GM19025 (cell line): ENCODE results near the gene ZCCHC10.
"Not testable (repeated sequence)": the region's sequence is repeated elsewhere in the genome, so short reads cannot be mapped to it uniquely, and the experiment has no call there.

Source experiments
- ATAC-seq: cut with Tn5 transposase; IDR thresholded peaks from one replicate; pipeline ENCODE4 v1.9.1; 2021; ENCODE audit warnings: mild to moderate bottlenecking, low read depth, moderate library complexity; ENCODE audit not compliant: unreplicated experiment

The ZCCHC10 gene

DNA sequence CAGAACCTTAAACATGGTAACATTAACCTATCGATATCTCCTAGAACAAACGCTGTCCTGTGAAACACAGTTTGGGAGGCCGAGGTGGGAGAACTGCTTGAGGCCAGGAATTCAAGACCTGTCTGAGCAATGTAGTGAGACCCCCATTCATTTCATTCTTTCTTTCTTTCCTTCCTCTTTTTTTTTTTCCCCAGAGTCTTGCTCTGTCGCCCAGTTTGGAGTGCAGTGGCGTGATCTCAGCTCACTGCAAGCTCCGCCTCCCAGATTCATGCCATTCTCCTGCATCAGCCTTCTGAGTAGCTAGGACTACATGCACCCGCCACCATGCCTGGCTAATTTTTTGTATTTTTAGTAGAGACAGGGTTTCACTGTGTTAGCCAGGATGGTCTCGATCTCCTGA, 20.2 kb upstream of the ZCCHC10 start:
- ATAC-seq: not testable (repeated sequence)

DNA sequence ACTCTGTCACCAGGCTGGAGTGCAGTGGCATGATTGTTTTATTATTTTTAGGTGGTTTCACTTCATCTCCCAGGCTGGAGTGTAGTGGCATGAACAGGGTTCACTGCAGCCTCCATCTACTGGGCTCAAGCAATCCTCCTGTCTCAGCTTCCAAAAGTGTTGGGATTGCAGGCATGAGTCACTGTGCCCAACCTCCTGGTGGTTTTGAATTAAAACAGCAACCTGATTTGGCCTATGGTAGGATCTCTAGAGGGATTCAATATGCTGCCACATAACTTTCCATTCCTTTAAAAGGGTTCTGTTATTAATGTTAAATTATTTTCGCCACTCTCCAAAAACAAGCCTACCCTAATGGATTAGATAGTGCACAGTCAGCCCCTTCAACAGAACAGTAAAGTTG, 15.6 kb upstream of the ZCCHC10 start:
- no peak for ATAC-seq

DNA sequence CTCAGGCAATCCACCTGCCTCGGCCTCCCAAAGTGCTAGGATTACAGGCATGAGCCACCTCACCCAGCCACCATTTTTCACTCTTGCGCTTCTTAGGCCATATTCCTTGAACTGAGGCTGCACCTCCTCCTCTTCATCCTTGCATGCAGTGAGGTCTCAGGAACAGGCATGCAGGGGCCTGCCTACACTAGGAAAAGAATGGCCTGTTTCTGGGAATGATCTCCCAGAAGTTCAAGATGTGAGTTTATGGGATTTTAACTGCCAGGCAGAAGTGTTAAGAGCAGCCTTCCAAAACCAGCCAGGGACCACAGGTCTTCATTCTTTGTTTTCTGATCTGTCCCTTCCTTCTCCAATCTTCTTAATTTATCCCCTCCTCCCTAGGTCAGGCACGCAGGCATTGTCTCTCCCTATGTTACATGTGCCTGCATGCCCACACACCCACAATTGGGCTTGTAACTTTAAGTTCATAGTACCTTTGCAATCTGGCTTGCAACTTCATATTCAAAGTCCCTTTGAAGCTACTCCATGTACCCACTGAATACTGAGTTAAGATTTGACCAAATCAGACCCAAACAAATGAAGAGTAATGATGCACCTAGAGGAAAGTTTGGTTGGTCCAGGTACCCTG, 14.9 kb upstream of the ZCCHC10 start:
- ATAC-seq: no peak

DNA sequence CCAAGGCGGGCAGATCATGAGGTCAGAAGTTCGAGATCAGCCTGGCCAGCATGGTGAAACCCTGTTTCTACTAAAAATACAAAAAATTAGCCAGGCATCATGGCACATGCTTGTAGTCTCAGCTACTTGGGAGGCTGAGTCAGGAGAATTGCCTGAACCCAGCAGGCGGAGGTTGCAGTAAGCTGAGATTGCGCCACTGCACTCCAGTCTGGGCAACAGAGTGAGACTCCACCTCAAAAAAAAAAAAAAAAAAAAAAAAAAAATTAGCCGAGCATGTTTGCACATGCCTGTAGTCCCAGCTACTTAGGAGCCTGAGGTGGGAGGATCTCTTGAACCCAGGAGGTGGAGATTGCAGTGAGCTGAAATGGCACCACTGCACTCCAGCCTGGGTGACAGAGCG, 10.3 kb upstream of the ZCCHC10 start:
- not testable (repeated sequence) for ATAC-seq

DNA sequence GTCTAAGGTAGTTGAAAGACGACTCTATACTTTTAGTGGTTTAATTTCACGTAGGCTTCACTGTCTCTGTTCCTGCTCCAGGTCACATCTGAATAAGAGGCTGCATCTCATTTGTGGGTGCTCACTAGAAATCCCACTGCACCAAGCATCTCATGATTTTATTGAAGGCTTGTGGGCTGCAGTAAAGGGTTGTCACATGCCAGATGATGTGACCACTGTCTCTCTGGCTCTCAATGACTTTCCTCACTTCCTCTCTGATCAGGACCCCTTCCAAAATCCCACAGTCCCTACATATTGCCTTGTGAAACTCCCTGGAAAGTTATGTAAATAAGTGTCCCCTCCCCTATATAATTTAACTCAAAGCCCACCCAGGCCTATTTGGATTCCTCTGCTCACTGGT, 8.9 kb upstream of the ZCCHC10 start:
- no peak for ATAC-seq

DNA sequence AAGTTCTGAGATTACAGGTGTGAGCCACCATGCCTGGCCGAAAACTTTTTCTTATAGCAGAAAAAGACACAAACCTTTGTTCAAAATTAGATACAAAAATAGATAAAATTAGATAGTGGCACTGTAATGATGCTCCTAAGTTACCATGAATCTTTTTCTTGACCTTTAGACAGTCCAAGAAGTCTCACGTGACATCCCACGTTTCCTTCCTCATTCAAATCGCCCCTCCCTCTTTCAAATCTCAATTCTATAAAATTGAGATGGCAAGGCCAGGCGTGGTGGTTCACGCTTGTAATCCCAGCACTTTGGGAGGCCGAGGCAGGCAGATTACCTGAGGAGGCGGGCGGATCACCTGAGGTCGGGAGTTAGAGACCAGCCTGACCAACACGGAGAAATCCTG, 7.7 kb upstream of the ZCCHC10 start:
- ATAC-seq: no peak

DNA sequence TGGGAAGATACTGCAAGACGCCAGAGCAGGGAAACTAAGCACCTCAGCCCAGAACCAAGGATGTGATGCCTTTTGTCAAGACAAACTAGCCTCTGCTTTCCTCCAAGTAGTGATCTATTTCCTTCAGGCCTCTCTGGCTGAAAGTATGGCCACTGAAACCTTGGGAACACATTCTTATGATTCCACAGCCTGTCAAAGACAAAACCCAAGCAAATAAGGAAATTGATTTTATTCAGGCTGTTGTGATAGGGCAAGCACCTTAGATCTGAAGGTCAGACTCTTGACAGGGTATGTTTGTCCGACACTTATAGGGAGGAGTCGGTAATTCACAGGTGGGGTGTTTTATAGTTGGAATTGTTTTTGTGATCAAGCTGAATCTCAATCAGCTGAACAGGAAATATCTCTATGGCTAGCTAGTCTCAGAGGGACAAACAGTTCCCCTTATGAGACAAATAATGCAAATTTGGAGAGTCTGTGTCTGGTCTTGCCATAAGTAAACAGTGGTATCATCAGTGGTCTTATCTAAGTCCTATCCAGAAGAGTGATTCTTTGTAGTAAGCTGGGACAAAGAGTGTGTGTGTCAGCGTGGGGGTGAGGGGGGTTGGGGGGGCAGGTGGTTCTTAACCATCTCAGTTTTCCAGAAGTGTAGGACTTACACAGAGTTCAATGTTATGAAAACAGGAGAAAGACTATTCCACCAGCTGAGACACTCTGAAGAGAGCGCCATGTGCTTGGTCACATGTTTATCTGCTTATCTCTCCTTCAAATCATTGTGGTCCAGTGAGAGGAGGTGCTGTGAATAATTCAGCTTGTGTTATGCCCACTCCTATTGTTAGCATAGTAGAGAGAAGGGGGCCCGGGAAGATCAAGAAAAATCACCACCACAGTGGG, 6.7 kb upstream of the ZCCHC10 start:
- no peak for ATAC-seq

DNA sequence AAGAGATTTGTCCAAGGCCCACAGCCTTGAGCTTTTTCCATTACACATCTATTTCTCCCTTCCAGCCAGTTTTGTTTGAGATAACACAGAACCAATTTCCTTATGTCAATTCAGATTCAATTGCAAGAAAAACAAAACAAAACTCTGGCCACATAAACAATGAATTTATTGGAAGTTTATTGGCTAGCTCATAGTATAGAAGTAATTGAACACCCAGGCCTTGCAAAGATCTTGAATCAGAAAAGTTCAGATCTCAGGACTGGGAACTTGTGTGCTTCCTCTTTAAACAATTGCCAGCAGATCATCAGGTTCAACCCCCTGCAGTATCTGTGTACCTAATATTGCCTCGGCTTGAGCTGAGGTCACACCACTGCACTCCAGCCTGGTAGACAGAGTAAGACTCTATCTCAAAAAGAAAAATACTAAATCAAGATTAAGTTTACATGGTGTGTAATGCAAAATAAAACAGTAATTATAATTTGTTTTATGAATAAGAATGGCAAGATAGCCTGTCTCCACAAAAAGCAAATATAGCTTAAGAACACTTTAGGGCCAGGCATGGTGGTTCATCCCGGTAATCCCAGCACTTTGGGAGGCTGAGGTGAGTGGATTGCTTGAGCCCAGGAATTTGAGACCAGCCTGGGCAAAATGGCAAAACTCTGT, 4.1 kb upstream of the ZCCHC10 start:
- ATAC-seq: no peak

DNA sequence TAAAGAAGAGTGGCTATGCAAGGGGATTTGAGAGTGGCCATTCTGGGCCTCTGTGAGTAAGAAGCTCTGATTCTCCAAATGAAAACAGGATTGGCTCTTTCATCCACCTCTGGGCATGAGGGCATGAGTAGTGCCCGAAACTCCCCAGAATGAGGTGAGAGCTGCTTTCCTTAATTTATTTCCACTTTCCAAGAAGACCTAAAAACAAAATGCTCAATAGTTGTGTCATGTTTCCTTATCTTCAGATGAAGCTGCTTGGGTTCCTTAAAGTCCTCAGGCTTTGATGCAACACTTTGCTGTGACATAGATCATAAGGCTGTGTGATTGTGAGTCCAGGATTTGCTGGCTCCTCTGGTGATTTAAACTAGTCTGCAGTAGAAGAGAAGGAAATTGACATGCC, 3.1 kb upstream of the ZCCHC10 start:
- ATAC-seq: no peak

DNA sequence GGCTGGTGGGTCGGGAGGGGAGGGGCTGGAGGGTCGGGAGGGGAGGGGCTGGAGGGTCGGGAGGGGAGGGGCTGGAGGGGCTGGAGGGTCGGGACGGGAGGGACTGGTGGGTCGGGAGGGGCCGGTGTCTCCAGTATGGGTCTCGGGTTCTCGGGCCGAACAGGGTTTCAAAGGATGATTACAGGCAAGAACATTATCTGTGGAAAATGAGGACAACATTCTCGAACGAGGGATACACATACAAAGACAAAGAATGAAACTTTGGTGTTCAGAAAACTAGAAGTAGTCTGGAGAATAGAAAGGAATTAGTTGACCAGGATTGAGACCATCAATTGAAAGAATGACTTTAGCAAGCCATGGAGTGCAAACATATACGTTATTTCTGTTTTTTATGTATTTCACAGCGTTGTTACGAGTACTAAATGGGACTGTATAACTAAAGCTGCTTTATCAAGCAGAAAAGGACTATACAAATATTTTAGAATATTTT, 360 bp upstream of the ZCCHC10 start:
- no peak for ATAC-seq

DNA sequence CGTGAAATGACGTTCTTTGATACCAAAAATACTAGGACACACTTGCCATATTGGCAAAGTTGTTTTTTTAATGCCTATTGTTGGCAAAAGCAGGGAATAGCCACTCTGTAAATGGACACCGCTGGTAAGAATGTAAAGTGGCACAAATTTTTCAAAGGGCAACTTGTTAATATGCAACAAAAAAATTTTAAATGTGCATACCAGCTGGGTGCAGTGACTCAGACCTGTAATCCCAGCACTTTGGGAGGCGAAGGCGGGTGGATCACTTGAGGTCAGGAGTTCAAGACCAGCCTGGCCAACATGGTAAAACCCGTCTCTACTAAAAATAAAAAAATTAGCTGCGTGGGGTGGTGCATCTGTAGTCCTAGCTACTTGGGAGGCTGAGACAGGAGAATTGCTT, 6.9 kb downstream of the ZCCHC10 start:
- not testable (repeated sequence) for ATAC-seq

DNA sequence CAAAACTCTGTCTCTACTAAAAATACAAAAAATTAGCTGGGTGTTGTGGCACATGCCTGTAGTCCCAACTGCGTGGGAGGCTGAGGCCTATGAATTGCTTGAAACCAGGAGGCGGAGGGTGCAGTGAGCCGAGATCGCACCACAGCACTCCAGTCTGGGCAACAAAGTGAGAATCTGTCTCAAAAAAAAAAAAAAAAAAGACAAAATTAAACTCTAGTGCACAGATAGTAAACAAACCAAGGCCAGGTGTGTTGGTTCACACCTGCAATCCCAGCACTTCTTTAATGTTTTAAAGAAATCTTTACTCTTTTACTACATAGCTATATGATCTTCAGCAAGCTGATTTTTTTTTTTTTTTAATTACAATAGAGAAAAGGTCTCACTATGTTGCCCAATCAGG, 8.4 kb downstream of the ZCCHC10 start:
- no peak for ATAC-seq

DNA sequence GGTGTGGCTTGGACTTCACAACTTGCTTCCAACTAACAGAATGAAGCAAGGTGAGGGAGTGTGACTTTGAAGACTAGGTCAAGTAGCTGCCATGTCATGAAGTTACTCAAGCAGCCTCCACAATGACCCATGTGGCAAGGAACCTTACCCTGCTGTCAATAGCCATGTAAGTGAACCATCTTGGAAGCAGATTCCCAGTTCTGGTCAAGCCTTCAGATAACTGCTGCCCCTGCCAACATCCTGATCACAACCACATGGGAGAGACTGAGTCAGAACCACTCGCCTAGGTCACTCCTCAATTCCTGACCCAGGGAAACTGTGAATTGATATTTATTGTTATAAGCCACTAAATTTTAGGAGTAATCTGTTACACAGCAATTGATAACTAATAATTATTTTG, 10.9 kb downstream of the ZCCHC10 start:
- ATAC-seq: no peak

DNA sequence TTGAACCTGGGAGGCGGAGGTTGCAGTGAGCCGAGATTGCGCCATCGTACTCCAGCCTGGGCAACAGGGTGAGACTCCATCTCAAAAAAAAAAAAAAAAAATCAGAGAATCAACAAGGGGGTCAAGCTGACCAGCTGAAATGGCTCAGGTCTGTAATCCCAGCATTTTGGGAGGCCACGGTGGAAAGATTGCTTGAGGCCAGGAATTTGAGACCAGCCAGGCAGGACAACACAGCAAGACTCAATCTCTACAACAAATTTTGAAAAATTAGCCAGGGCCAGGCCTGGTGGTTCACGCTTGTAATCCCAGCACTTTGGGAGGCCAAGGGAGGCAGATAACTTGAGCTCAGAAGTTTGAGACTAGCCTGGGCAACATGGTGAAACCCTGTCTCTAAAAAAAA, 17.9 kb downstream of the ZCCHC10 start:
- not testable (repeated sequence) for ATAC-seq

DNA sequence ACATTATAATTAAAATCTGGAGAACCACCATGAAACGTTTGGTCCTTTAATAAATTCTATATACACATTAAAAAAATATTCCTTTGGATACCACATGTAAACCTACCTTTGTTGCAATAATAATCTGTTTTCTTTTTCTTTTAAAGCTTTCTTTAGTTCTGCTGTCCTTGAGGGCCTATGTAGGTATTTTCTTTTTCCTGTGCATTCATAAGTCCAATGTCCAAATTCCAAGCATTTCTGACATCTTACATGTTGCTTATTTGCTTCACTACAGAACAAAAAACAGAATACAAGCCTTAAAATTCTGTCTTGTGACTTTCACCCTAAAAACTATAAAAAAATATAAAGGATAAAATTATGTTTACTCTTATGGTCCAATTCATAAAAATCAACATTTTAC, 19.7 kb downstream of the ZCCHC10 start:
- ATAC-seq: no peak

DNA sequence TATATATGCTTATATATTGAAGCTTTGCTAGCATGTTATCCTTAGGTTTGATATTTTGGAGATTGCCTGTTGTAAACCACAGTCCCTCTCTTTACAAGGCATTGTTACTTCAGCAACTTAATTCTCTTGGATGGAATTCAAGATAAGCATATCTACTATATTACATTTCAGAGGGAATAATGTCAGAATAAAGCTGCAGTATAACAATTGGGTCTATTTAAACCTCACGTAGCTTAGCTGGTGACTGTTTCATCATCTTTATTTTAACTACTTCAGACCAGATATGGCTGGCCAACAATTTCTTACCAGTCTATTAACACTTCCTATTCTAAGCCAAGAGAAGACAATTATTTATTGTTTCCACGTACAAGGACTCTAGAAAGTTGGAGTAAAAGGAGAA, 27.1 kb downstream of the ZCCHC10 start:
- ATAC-seq: no peak

DNA sequence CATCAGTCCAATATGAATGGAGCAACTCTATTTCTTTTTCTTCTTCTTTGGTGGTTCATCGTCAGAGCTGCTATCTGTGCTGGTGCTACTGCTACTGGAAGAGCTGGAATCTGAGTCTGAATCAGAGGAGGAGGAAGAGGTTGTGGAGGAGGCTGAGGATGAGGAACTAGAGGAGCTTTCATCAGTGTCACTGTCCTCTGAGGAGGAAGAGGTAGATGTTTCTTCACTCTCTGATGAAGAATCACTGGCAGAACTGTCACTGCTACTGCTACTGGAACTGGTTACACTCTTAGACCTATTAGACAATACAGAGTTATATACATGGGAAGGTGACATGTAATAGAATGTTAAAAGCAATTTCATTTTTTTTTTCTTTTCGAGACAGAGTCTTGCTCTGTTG, 27.8 kb downstream of the ZCCHC10 start:
- ATAC-seq: no peak

DNA sequence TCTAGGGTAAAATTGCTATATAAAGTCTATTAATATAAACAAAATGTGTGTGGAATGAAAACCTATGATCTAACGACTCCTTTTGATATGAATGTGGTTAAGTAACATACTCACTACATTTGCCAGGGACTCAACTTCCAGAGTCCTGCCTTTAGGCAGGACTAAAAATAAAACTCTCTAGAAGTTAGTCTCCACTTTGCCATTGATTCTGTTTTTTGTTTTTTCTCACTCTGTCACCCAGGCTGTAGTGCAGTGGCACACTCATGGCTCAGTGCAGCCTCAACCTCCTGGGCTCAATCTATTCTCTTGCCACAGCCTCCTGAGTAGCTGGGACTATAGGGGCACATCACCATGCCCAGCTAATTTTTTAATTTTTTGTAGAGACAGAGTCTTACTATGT, 30.0 kb downstream of the ZCCHC10 start:
- no peak for ATAC-seq

DNA sequence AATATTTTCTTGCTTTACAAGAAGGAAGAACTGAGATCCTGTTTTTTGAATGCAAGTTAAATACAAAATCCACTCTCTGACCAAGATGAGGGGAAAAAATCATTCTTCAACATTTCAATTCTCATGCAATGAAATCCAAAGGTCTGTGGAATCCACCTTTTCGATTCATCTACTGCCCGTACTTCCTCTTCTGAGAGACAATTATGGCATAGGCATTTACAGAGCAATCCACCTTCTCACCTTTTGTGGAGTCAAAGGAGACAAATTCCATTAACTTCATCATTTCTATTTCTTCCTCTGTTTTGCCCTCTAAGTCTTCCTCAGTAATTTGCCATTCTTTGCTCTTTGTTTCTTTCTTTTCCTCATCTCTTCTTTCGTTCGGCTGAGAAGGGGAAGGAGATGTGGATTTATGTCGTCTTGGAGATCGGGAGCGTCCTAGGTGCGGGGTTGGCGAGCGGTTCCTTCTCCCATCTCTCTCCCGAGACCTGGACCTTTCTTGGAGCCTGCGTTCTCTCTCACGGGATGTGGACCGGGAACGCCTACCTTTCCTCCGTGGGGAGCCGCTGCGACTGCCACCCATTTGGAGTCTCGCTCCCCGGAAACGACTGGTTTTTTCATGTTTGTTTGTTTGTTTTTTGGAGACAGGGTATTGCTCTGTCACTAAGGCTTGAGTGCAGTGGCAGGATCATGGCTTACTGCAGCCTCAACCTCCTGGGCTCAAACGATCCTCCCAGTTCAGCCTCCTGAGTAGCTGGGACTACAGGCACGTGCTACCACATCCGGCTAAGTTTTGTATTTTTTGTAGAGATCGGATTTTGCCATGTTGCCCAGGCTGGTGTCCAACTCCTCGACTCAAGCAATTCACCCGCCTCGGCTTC, 38.6 kb downstream of the ZCCHC10 start:
- no peak for ATAC-seq

DNA sequence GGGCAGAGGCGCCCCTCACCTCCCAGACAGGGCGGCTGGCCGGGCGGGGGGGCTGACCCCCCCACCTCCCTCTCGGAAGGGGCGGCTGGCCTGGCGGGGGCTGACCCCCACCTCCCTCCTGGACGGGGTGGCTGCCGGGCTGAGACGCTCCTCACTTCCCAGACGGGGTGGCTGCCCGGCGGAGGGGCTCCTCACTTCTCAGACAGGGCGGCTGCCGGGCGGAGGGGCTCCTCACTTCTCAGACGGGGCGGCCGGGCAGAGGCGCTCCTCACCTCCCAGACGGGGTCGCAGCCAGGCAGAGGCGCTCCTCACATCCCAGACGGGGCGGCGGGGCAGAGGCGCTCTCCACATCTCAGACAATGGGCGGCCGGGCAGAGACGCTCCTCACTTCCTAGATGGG, 43.4 kb downstream of the ZCCHC10 start:
- not testable (repeated sequence) for ATAC-seq
